ENCODE measurements around the gene APOC4.
A peak's percentile ranks its signal among the peaks of the same experiment; 100 is the strongest.

The APOC4 gene

GRCh38 chr19:44948763-44949374 is 6.8 kb downstream of the APOC4 start:
- Histone ChIP-seq H3K36me3 (ENCODE audit: control insufficient read depth in 4 of 4, insufficient read depth in 4 of 4, low read length in 3 of 4) (peaks cover 0 to 12% (median 0%) of the 10 kb centered on the region in 4 experiments), H3K4me3 (ENCODE audit: control insufficient read depth in 1 of 7, extremely low read depth in 1 of 7, insufficient read depth in 4 of 7, low read depth in 2 of 7, low read length in 6 of 7) (no peak overlapping the region), H3K4me1 (ENCODE audit: control extremely low read depth in 1 of 4, control insufficient read depth in 4 of 4, insufficient read depth in 4 of 4, low read length in 3 of 4) (peaks cover 0 to 12% (median 4%) of the 10 kb centered on the region in 4 experiments), H3K27me3 (replicated peaks in 2 of 5; ENCODE audit: control insufficient read depth in 4 of 5, insufficient read depth in 5 of 5, low read length in 4 of 5) (no peaks in the 10 kb centered on the region), H3K27ac (ENCODE audit: insufficient read depth in 1 of 2, low read depth in 1 of 2, low read length in 2 of 2, poor library complexity in 1 of 2, severe bottlenecking in 2 of 2) (no peak overlapping the region), H3K9me3 (ENCODE audit: control extremely low read depth in 1 of 5, control insufficient read depth in 4 of 5, insufficient read depth in 2 of 5, low read depth in 1 of 5, low read length in 4 of 5) (no peaks in the 10 kb centered on the region)
- no peak for DNase-seq
- ChIA-PET POLR2A (no interaction called here), CTCF (interaction anchor here (2.2 to 10.4 kb wide), 3 partner anchors 37 to 54 kb away, joined by 7 to 102 read pairs (median 72); partner anchors contain the start of genes APOC1 and APOE)
- 97% methylated on average over 5 of the region's 5 CpGs for WGBS (ENCODE audit: insufficient coverage)

- H3K27ac ChIP-seq (ENCODE audit: insufficient read depth in 1 of 2, low read depth in 1 of 2, low read length in 2 of 2, poor library complexity in 1 of 2, severe bottlenecking in 2 of 2) = no peak overlapping the region
- no peak overlapping the region for H3K4me3 ChIP-seq (ENCODE audit: control insufficient read depth in 1 of 7, extremely low read depth in 1 of 7, insufficient read depth in 4 of 7, low read depth in 2 of 7, low read length in 6 of 7)
- WGBS (ENCODE audit: insufficient coverage) = 87% methylated on average over 3 of the region's 9 CpGs
- POLR2A ChIA-PET = no interaction called here
- no peaks in the 10 kb centered on the region for H3K9me3 ChIP-seq (ENCODE audit: control extremely low read depth in 1 of 5, control insufficient read depth in 4 of 5, insufficient read depth in 2 of 5, low read depth in 1 of 5, low read length in 4 of 5)
- CTCF ChIA-PET = interaction anchor here (2.2 to 10.4 kb wide), 3 partner anchors 37 to 55 kb away, joined by 7 to 102 read pairs (median 72); partner anchors contain the start of genes APOC1 and APOE
- H3K4me1 ChIP-seq (ENCODE audit: control extremely low read depth in 1 of 4, control insufficient read depth in 4 of 4, insufficient read depth in 4 of 4, low read length in 3 of 4) = peaks cover 5 to 11% (median 8%) of the 10 kb centered on the region in 4 experiments
- H3K36me3 ChIP-seq (ENCODE audit: control insufficient read depth in 4 of 4, insufficient read depth in 4 of 4, low read length in 3 of 4) = peaks cover 0 to 12% (median 0%) of the 10 kb centered on the region in 4 experiments
- DNase-seq = no peak
- H3K27me3 ChIP-seq (replicated peaks in 2 of 5; ENCODE audit: control insufficient read depth in 4 of 5, insufficient read depth in 5 of 5, low read length in 4 of 5) = no peaks in the 10 kb centered on the region
Measured at GRCh38 chr19:44949550-44949949, 7.5 kb downstream of the APOC4 start.

DNA sequence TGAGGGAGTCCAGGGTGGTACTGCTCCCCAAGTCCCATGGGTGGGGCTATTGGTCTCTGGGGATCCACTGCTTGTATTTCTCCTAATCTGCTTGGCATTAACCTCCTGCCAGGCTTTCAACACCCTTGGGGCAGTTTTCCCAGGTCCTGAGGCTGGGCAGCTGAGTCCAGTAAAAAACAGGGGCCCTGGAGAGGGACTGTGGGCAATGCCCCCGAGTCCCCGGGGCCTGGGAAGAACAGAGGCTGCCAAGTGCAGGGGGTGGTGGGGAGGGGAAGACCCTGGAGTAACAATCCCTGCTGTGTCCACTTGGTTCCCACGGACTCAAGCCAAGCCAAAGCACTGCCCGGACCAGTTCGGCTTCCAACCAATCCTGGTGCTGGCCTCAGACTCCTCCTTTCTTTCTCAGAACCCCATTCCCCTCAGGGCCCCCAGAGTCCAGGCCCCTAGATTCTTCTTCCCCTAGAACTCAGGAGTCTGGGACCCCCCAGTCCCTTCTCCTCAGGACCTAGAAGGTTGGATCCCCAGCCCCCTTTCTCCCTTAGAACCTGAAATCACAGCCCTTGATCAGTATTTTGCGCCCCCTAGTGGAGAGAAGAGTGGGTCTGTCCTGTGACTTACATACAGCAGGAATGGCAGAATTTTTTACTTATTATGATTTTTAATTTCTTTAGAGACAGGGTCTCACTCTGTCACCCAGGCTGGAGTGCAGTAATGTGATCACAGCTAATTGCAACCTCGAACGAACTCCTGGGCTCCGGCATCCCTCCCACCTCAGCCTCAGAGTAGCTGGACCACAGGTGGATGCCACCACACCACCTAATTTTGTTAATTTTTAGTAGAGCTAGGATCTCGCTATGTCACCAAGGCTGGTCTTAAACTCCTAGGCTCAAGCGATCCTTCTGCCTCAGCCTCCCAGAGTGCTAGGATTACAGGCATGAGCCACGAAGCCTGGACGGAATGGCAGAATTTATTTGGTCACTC is 9.4 kb downstream of the APOC4 start:
- Histone ChIP-seq H3K36me3 (ENCODE audit: control insufficient read depth in 4 of 4, insufficient read depth in 4 of 4, low read length in 3 of 4) (peaks cover 0 to 12% (median 0%) of the 10 kb centered on the region in 4 experiments), H3K27ac (ENCODE audit: insufficient read depth in 1 of 2, low read depth in 1 of 2, low read length in 2 of 2, poor library complexity in 1 of 2, severe bottlenecking in 2 of 2) (no peak overlapping the region), H3K9me3 (ENCODE audit: control extremely low read depth in 1 of 5, control insufficient read depth in 4 of 5, insufficient read depth in 2 of 5, low read depth in 1 of 5, low read length in 4 of 5) (no peaks in the 10 kb centered on the region), H3K4me3 (ENCODE audit: control insufficient read depth in 1 of 7, extremely low read depth in 1 of 7, insufficient read depth in 4 of 7, low read depth in 2 of 7, low read length in 6 of 7) (no peak overlapping the region), H3K27me3 (replicated peaks in 2 of 5; ENCODE audit: control insufficient read depth in 4 of 5, insufficient read depth in 5 of 5, low read length in 4 of 5) (no peaks in the 10 kb centered on the region), H3K4me1 (ENCODE audit: control extremely low read depth in 1 of 4, control insufficient read depth in 4 of 4, insufficient read depth in 4 of 4, low read length in 3 of 4) (peaks cover 12 to 21% (median 18%) of the 10 kb centered on the region in 4 experiments)
- peak; percentile 81 to 90 (median 85) for DNase-seq
- CTCF ChIA-PET = interaction anchor here (0.8 to 10.4 kb wide), 14 partner anchors 9 to 262 kb away, joined by 3 to 102 read pairs (median 5); partner anchors contain the start of genes APOC1 and APOE
- WGBS (ENCODE audit: insufficient coverage) = 85% methylated on average over 9 of the region's 13 CpGs
- POLR2A ChIA-PET = no interaction called here

- H3K9me3 ChIP-seq (ENCODE audit: control extremely low read depth in 1 of 5, control insufficient read depth in 4 of 5, insufficient read depth in 2 of 5, low read depth in 1 of 5, low read length in 4 of 5) = no peaks in the 10 kb centered on the region
- 23% methylated on average over 6 of the region's 13 CpGs for WGBS (ENCODE audit: insufficient coverage)
- CTCF ChIA-PET = interaction anchor here (1.0 to 10.4 kb wide), 6 partner anchors 8 to 231 kb away, joined by 3 to 102 read pairs (median 4); partner anchors contain the start of genes APOC1, APOC2 and APOE
- no peak for DNase-seq
- H3K4me1 ChIP-seq (ENCODE audit: control extremely low read depth in 1 of 4, control insufficient read depth in 4 of 4, insufficient read depth in 4 of 4, low read length in 3 of 4) = peaks cover 14 to 36% (median 30%) of the 10 kb centered on the region in 4 experiments
- POLR2A ChIA-PET = interaction anchor here (0.6 kb wide), 1 partner anchor 138 kb away, joined by 5 read pairs; no protein-coding TSS in a partner anchor
- H3K27ac ChIP-seq (ENCODE audit: insufficient read depth in 1 of 2, low read depth in 1 of 2, low read length in 2 of 2, poor library complexity in 1 of 2, severe bottlenecking in 2 of 2) = peak overlapping the region; percentile 91 to 95
- H3K36me3 ChIP-seq (ENCODE audit: control insufficient read depth in 4 of 4, insufficient read depth in 4 of 4, low read length in 3 of 4) = peaks cover 0 to 12% (median 3%) of the 10 kb centered on the region in 4 experiments
- H3K4me3 ChIP-seq (ENCODE audit: control insufficient read depth in 1 of 7, extremely low read depth in 1 of 7, insufficient read depth in 4 of 7, low read depth in 2 of 7, low read length in 6 of 7) = peak overlapping the region; percentile 72 to 100 (median 97)
- H3K27me3 ChIP-seq (replicated peaks in 2 of 5; ENCODE audit: control insufficient read depth in 4 of 5, insufficient read depth in 5 of 5, low read length in 4 of 5) = no peaks in the 10 kb centered on the region
Measured at GRCh38 chr19:44954278-44954648, 12.2 kb downstream of the APOC4 start.

DNA sequence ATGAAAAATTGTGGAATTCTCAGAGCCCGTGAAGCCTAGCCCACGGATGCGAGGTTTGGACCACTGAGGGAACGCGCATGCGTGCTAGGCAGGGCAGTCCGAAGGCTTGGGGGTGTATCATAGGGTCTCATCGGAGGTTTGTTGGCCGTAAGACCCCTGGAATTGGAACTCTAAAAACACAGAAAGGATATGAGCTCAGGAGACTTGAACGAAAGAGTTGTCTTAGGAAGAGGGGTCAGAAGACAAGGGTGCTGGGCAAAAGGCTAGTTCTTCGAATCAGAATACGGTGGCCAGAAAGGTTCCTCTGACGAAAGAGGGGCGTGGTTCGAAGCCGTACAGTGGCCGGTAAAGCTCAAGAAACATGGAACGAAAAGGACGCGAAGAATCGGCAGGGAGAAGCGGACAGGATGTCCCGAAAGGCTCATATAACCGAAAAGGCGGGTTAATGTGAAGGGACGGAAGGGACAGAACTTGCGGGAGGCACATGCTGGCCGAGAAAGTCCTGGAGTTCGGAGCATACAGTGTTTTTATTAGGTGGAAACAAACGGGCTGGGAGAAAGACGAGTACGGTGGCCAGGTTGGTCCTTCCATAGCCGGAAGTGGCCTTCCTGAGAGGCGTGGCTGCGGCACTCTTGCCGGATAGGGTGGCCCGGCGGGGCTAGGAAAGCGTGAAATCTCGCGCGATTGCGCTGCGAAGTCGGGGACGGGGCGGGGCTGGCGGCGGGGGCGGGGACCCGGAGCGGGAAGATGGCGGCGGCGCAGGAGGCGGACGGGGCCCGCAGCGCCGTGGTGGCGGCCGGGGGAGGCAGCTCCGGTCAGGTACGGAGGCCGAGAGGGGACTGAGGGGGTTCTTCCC is 12.8 kb downstream of the APOC4 start, which contains the start of gene CLPTM1:
CLPTM1 (plus strand) TSS at position 732 of the 856 bp plus-strand sequence; CDS start at position 748, 16 bp downstream.
- no peaks in the 10 kb centered on the region for H3K27me3 ChIP-seq (replicated peaks in 2 of 5; ENCODE audit: control insufficient read depth in 4 of 5, insufficient read depth in 5 of 5, low read length in 4 of 5)
- H3K4me3 ChIP-seq (ENCODE audit: control insufficient read depth in 1 of 7, extremely low read depth in 1 of 7, insufficient read depth in 4 of 7, low read depth in 2 of 7, low read length in 6 of 7) = peak within 1 kb of the TSS; percentile 72 to 100 (median 97)
- POLR2A ChIA-PET = interaction anchor here (0.6 to 1.3 kb wide), 2 partner anchors 47 to 137 kb away, joined by 3 to 5 read pairs; no protein-coding TSS in a partner anchor

More for the DNA sequence above, 12.8 kb downstream of the APOC4 start, which contains the start of gene CLPTM1:
- DNase-seq = peak; percentile 97 to 99 (median 99)
- H3K36me3 ChIP-seq (ENCODE audit: control insufficient read depth in 4 of 4, insufficient read depth in 4 of 4, low read length in 3 of 4) = peaks cover 0 to 11% (median 4%) of the 10 kb centered on the region in 4 experiments
- H3K4me1 ChIP-seq (ENCODE audit: control extremely low read depth in 1 of 4, control insufficient read depth in 4 of 4, insufficient read depth in 4 of 4, low read length in 3 of 4) = peaks cover 14 to 36% (median 30%) of the 10 kb centered on the region in 4 experiments
- H3K9me3 ChIP-seq (ENCODE audit: control extremely low read depth in 1 of 5, control insufficient read depth in 4 of 5, insufficient read depth in 2 of 5, low read depth in 1 of 5, low read length in 4 of 5) = no peaks in the 10 kb centered on the region
- peak within 1 kb of the TSS; percentile 91 to 95 for H3K27ac ChIP-seq (ENCODE audit: insufficient read depth in 1 of 2, low read depth in 1 of 2, low read length in 2 of 2, poor library complexity in 1 of 2, severe bottlenecking in 2 of 2)
- CTCF ChIA-PET = interaction anchor here (1.0 to 10.4 kb wide), 6 partner anchors 9 to 231 kb away, joined by 3 to 102 read pairs (median 4); partner anchors contain the start of genes APOC1, APOC2 and APOE
- WGBS (ENCODE audit: insufficient coverage) = 0% methylated on average over 53 of the region's 65 CpGs

Data from common myeloid progenitor, CD34-positive (primary cell).